Lung (tissue), 12 donors: Measurements from ENCODE around the gene MRPL4. TPM values are rescaled to one million over a fixed set of nuclear protein-coding genes. Genes with fewer than 3 reads are reported as not detected.

Experiments
- ATAC-seq: fragments of 200-7000 bp; cut with Tn5 transposase; one replicate; pipeline ENCODE4 v1.9.1; 2020; ENCODE audit warnings: moderate number of reproducible peaks; ENCODE audit not compliant: insufficient read depth, low FRiP score
- DNase-seq, 3 donors: peaks; one replicate each; pipeline ENCODE4 v3.0.0-alpha.2; 2013 to 2017
- H3K27ac ChIP-seq, 2 donors: one replicate each; pipeline ENCODE4 v1.5.1; 2013; ENCODE audit warnings: mild to moderate bottlenecking in 2 of 2, moderate library complexity in 2 of 2, control low read depth in 1 of 2, inconsistent platforms in 1 of 2, low read depth in 1 of 2, low read length in 1 of 2
- H3K27me3 ChIP-seq, 3 donors: one replicate each; pipeline ENCODE4 v1.5.1; 2013; ENCODE audit warnings: low read length in 2 of 3; ENCODE audit not compliant: control insufficient read depth in 3 of 3, insufficient read depth in 3 of 3
- H3K36me3 ChIP-seq, 4 donors: one replicate each; pipeline ENCODE4 v1.5.1; 2013; ENCODE audit warnings: low read length in 4 of 4, mild to moderate bottlenecking in 1 of 4, moderate library complexity in 1 of 4; ENCODE audit not compliant: control insufficient read depth in 4 of 4, insufficient read depth in 4 of 4
- H3K4me1 ChIP-seq, 5 donors: one replicate each; pipeline ENCODE4 v1.5.1; 2013; ENCODE audit warnings: low read length in 5 of 5, mild to moderate bottlenecking in 2 of 5, moderate library complexity in 1 of 5; ENCODE audit not compliant: control insufficient read depth in 5 of 5, insufficient read depth in 5 of 5
- H3K4me3 ChIP-seq: one replicate; pipeline ENCODE4 v1.5.1; 2013; ENCODE audit warnings: mild to moderate bottlenecking, control low read depth, moderate library complexity
- H3K9ac ChIP-seq, 2 donors: one replicate each; pipeline ENCODE4 v1.5.1; 2013; ENCODE audit warnings: low read length in 2 of 2, control low read depth in 1 of 2; ENCODE audit not compliant: insufficient read depth in 1 of 2
- H3K9me3 ChIP-seq, 4 donors: one replicate each; pipeline ENCODE4 v1.5.1; 2013; ENCODE audit warnings: low read length in 3 of 4, mild to moderate bottlenecking in 1 of 4, moderate library complexity in 1 of 4; ENCODE audit not compliant: control insufficient read depth in 4 of 4, insufficient read depth in 3 of 4
- WGBS, 2 donors: extraction: QIAGEN DNeasy Blood & Tissue Kit; methylation state at CpG; one replicate each; pipeline ENCODE4 v1.1.7; 2013; 5-methylcytosine and 5-hydroxymethylcytosine counted together
- polyA plus RNA-seq, 2 donors: library from polyadenylated mRNA; stranded (reverse); fragments of 200-250 nt; gene quantifications; one replicate each; pipeline ENCODE4 v1.2.1, GENCODE V29; 2013
- total RNA-seq, 2 donors: library from RNA; depleted of rRNA in 1 of 2; stranded (reverse); fragments of >200 nt in 1 of 2; gene quantifications; one replicate each; pipeline ENCODE4 v1.2.1, GENCODE V29; 2014 to 2021
- TF ChIP-seq, protein P1 (sequence below): IDR thresholded peaks from 2 replicates; pipeline ENCODE4 v1.5.1; 2012; ENCODE audit warnings: mild to moderate bottlenecking; ENCODE audit errors: control extremely low read depth, extremely low read depth
- donor health status: control.
- donor health status: control.
- donor health status: Bipolar disorder and iron deficiency.
- donor health status: healthy.
- donor health status: DM: yes; HTN: yes; CAD: no.

The MRPL4 gene
- total and polyA plus RNA-seq, 4 donors: 16.6 to 64.8 (median 47.9) TPM

DNA sequence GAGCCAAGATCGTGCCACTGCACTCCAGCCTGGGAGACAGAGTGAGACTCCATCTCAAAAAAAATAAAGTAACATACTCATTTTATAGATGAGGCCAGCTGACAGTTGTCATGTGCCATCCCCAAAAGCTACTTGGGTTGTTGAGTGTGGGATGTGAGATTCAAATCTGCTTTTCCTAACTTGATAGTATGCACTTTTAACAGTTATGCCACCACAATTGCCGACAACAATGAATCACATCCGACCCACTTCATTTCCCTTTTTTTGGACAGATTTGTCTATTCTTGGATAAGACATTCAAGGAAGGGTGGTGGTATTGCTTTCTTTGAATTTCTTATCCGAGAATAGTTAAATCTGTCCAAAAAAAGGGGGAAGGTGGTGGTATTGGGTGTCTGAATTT is 41.0 kb upstream of the MRPL4 start:
- no peak for DNase-seq
- Histone ChIP-seq H3K9me3 (peaks cover 0 to 6% (median 2%) of the 10 kb centered on the region in 4 donors), H3K4me3 (no peak overlapping the region), H3K27ac (no peak overlapping the region), H3K36me3 (peaks cover 0 to 7% (median 1%) of the 10 kb centered on the region in 4 donors), H3K27me3 (no peaks in the 10 kb centered on the region), H3K9ac (no peak overlapping the region), H3K4me1 (peaks cover 0 to 4% (median 0%) of the 10 kb centered on the region in 5 donors)
- TF ChIP-seq, protein P1, sequence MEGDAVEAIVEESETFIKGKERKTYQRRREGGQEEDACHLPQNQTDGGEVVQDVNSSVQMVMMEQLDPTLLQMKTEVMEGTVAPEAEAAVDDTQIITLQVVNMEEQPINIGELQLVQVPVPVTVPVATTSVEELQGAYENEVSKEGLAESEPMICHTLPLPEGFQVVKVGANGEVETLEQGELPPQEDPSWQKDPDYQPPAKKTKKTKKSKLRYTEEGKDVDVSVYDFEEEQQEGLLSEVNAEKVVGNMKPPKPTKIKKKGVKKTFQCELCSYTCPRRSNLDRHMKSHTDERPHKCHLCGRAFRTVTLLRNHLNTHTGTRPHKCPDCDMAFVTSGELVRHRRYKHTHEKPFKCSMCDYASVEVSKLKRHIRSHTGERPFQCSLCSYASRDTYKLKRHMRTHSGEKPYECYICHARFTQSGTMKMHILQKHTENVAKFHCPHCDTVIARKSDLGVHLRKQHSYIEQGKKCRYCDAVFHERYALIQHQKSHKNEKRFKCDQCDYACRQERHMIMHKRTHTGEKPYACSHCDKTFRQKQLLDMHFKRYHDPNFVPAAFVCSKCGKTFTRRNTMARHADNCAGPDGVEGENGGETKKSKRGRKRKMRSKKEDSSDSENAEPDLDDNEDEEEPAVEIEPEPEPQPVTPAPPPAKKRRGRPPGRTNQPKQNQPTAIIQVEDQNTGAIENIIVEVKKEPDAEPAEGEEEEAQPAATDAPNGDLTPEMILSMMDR: no peak
- no peak for ATAC-seq
- WGBS, 2 donors: 76 to 78% methylated on average over 4 of the region's 4 CpGs

DNA sequence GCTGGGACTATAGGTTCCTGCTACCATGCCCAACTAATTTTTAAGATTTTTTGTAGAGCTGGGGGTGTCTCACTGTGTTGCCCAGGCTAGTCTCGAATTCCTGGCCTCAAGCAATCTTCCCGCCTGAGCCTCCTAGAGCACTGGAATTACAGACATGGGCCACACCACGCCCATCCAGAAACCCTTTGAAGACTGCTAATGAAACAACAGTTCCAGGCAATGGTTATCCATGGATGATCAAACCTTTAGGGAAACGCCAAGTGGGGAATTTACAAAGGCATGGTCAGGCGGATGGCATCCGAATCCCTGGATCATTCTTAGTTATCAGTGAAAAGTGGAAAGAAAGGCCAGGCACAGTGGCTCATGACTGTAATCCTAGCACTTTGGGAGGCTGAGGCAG is 40.3 kb upstream of the MRPL4 start:
- no peak overlapping the region for H3K27ac ChIP-seq
- TF ChIP-seq, protein P1: no peak
- DNase-seq (no peak), ATAC-seq (no peak)
- 94 to 95% methylated on average over 6 of the region's 6 CpGs for WGBS, 2 donors
- no peaks in the 10 kb centered on the region for H3K4me1 ChIP-seq
- no peak overlapping the region for H3K4me3 ChIP-seq
- peaks cover 0 to 6% (median 2%) of the 10 kb centered on the region in 4 donors for H3K9me3 ChIP-seq
- H3K27me3 ChIP-seq: no peaks in the 10 kb centered on the region
- H3K9ac ChIP-seq: no peak overlapping the region
- peaks cover 0 to 7% (median 4%) of the 10 kb centered on the region in 4 donors for H3K36me3 ChIP-seq

DNA sequence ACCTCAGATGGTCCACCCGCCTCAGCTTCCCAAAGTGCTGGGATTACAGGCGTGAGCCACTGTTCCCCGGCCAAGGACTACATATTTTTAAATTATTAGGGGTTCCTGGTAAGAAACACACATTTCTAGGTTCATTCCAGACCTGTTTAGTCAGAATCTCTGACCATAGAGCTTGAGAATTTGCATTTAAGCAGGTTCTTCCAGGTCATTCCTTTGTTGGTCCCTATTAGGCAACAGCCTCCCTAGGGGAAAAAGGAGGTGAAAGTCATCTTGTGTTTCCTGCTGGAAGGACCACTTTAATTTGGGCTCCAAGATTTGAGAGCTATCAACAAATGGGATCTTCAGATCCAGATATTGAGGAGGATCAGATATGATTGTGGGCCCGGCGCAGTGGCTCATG is 37.2 kb upstream of the MRPL4 start:
- TF ChIP-seq, protein P1: no peak
- DNase-seq (no peak), ATAC-seq (no peak)
- Histone ChIP-seq H3K4me1 (no peaks in the 10 kb centered on the region), H3K27ac (no peak overlapping the region), H3K4me3 (no peak overlapping the region), H3K9ac (no peak overlapping the region), H3K27me3 (no peaks in the 10 kb centered on the region), H3K36me3 (peaks cover 0 to 12% (median 3%) of the 10 kb centered on the region in 4 donors), H3K9me3 (no peaks in the 10 kb centered on the region)
- 92 to 96% methylated on average over 5 of the region's 5 CpGs for WGBS, 2 donors

DNA sequence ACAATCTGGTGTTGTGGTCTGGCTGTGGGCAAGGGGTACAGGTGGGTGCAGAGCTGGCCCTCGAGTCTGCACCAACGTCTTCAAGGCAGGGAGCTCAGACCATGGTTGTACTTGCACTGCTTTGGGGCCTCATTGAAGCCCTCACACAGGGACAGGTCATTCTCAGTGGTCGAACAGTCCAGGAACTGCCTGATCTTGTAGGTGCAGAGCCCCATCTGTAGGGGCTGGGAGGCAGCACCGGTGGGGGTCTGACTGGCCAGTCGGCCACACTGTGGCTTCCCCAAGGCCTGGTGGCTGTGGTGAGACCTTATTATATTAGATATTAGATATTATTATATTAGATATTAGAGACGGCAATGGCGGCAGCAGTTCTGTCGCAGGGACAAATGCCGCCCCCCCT is 34.9 kb upstream of the MRPL4 start:
- ATAC-seq: no peak
- DNase-seq: no peak
- WGBS, 2 donors: 92% methylated on average over 9 of the region's 9 CpGs

More for the DNA sequence above, 34.9 kb upstream of the MRPL4 start:
- H3K9ac ChIP-seq: no peak overlapping the region
- no peak overlapping the region for H3K4me3 ChIP-seq
- no peaks in the 10 kb centered on the region for H3K27me3 ChIP-seq
- no peaks in the 10 kb centered on the region for H3K9me3 ChIP-seq
- H3K36me3 ChIP-seq: peaks cover 0 to 19% (median 7%) of the 10 kb centered on the region in 4 donors
- H3K4me1 ChIP-seq: peaks cover 0 to 3% (median 0%) of the 10 kb centered on the region in 5 donors
- TF ChIP-seq, protein P1: no peak
- H3K27ac ChIP-seq: no peak overlapping the region
